PC-3 (cell line): ENCODE data around the gene C22orf39.

Experiments used
- CTCF ChIP-seq: fragments of 300-600 bp; sonication (generic); conservative IDR thresholded peaks from 2 replicates; pipeline ENCODE4 v1.5.1; 2017; ENCODE audit warnings: antibody characterized with exemption, low read depth, mild to moderate bottlenecking, low read length
- EZH2 ChIP-seq: fragments of 300-600 bp; sonication (generic); IDR thresholded peaks from one replicate; pipeline ENCODE4 v1.6.1; 2017; ENCODE audit warnings: antibody characterized with exemption, mild to moderate bottlenecking, low read length; ENCODE audit not compliant: unreplicated experiment

DNA sequence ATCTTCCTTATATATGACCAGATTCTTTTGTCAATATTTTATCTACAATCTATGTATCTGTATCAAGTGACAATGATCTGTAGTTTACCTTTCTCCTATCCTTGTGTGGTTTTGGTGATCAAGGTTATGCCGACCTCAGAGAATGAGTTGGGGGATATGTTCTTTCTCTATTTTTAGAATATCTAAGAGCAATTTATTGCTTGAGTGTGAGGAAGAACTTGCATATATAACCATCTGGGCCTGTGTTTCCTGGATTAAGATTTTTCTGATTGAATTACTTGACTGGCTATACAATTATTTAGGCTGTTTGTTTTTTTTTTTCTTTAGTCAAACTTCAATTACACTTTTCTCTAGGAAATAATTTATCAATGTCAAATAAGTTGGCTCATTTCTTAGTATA lies 14.0 kb upstream of the C22orf39 start:
- TF ChIP-seq CTCF: no peak
- TF ChIP-seq EZH2: no peak
